GM19438 (cell line): ENCODE results near the gene MCFD2.

ENCODE experiments used
- ATAC-seq: cut with Tn5 transposase; IDR thresholded peaks from one replicate; pipeline ENCODE4 v1.9.1; 2021; ENCODE audit warnings: low read depth; ENCODE audit not compliant: unreplicated experiment

MCFD2 gene

DNA sequence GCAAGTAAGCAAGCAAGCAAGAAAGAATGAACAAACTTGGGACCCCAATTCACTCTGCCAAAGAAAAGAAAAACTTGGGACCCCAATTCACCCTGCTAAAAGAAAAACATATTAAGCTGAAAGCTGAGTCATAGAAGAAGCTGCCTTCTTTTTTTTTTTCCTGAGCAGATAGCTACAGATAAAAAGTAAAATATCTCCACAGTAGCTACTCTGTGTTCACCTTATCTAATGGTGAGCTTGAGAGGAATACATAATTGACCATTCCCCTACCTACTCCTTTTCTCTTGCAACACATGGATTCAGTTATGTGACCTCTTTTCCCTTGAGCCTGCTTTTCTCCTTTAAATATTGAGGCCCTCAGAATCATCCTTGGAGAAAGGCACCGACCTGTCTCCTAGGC lies 63.0 kb downstream of the MCFD2 start:
- no peak for ATAC-seq

DNA sequence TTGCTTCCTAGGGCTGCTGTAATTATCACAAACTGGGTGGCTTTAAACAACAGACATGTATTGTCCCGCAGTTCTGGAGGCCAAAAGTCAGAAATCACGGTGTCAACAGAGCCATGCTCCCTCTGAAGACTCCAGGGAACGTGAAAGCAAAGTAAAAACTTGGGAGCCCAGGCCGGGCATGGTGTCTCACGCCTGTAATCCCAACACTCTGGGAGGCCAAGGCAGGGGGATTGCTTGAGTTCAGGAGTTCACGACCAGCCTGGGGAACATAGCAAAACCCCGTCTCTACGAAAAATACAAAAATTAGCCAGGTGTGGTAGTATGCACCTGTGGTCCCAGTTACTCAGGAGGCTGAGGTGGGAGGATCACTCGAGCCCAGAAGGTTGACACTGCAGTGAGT lies 63.5 kb downstream of the MCFD2 start:
- ATAC-seq: no peak
